ENCODE measurements around the gene MDM4.
"Not testable (repeated sequence)": the region's sequence is repeated elsewhere in the genome, so short reads cannot be mapped to it uniquely, and the experiment has no call there.

MDM4 gene

GRCh38 chr1:204514828-204515227 lies 1.4 kb upstream of the MDM4 start:
- no peak for DNase-seq (ENCODE audit: low read depth)

GRCh38 chr1:204517382-204517781 lies 1.2 kb downstream of the MDM4 start:
- not testable (repeated sequence) for DNase-seq (ENCODE audit: low read depth)

GRCh38 chr1:204520834-204521709 lies 4.9 kb downstream of the MDM4 start:
- DNase-seq (ENCODE audit: low read depth): peak; percentile 36

GRCh38 chr1:204521941-204522521 lies 5.8 kb downstream of the MDM4 start:
- not testable (repeated sequence) for DNase-seq (ENCODE audit: low read depth)

GRCh38 chr1:204523605-204524215 lies 7.5 kb downstream of the MDM4 start:
- DNase-seq (ENCODE audit: low read depth): no peak

GRCh38 chr1:204524986-204525385 lies 8.8 kb downstream of the MDM4 start:
- no peak for DNase-seq (ENCODE audit: low read depth)

GRCh38 chr1:204528241-204528640 lies 12.0 kb downstream of the MDM4 start:
- DNase-seq (ENCODE audit: low read depth): no peak

- no peak for DNase-seq (ENCODE audit: low read depth)
These were observed 12.5 kb downstream of the MDM4 start for GRCh38 chr1:204528677-204529076.

- DNase-seq (ENCODE audit: low read depth): no peak
These were observed 13.2 kb downstream of the MDM4 start for GRCh38 chr1:204529371-204529895.

GRCh38 chr1:204530932-204531331 lies 14.7 kb downstream of the MDM4 start:
- DNase-seq (ENCODE audit: low read depth): no peak

- DNase-seq (ENCODE audit: low read depth): no peak
These were observed 16.6 kb downstream of the MDM4 start for GRCh38 chr1:204532832-204533231.

GRCh38 chr1:204541626-204542025 lies 25.4 kb downstream of the MDM4 start:
- DNase-seq (ENCODE audit: low read depth): no peak

- DNase-seq (ENCODE audit: low read depth): no peak
These were observed 28.1 kb downstream of the MDM4 start for GRCh38 chr1:204544321-204544720.

GRCh38 chr1:204545202-204545601 lies 29.0 kb downstream of the MDM4 start:
- no peak for DNase-seq (ENCODE audit: low read depth)

- no peak for DNase-seq (ENCODE audit: low read depth)
These were observed 29.7 kb downstream of the MDM4 start for GRCh38 chr1:204545881-204546280.

GRCh38 chr1:204548265-204548664 lies 32.1 kb downstream of the MDM4 start:
- DNase-seq (ENCODE audit: low read depth): no peak

GRCh38 chr1:204549313-204549712 lies 33.1 kb downstream of the MDM4 start:
- DNase-seq (ENCODE audit: low read depth): no peak

- DNase-seq (ENCODE audit: low read depth): no peak
These were observed 34.7 kb downstream of the MDM4 start for GRCh38 chr1:204550926-204551325.

GRCh38 chr1:204556458-204557052 lies 40.3 kb downstream of the MDM4 start:
- DNase-seq (ENCODE audit: low read depth): no peak

GRCh38 chr1:204558467-204558866 lies 42.3 kb downstream of the MDM4 start:
- DNase-seq (ENCODE audit: low read depth): no peak

GRCh38 chr1:204560002-204560401 lies 43.8 kb downstream of the MDM4 start:
- DNase-seq (ENCODE audit: low read depth): not testable (repeated sequence)

- no peak for DNase-seq (ENCODE audit: low read depth)
These were observed 44.5 kb downstream of the MDM4 start for GRCh38 chr1:204560590-204561150.

All from activated T-cell treated with anti-CD3 and anti-CD28 coated beads for 1 hour (primary cell).